Superior temporal gyrus (tissue), 1 donor: ENCODE results near the gene TBL1X.

ENCODE experiments used
- DNase-seq: peaks from one replicate; pipeline ENCODE4 v3.0.0-alpha.2; 2016; ENCODE audit errors: extremely low spot score

TBL1X gene

DNA sequence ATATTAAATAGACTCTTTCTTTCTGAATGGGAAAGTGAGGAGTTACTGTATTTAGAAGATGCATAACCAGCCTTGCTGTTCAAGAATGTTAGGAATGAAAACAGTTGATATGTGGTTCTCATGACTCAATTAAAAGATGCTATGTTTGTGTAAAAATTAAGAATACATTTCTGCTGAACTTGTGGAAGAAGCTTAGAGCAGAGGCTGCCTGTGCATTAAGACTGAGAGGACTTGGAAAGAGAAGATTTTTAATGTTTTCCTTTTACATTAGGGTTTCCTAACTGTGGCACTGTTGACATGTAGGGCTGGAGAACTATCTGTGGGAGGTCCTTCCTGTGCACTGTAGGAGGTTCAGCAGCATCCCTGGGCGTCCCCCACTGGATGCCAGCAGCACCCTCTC lies 163.1 kb downstream of the TBL1X start:
- DNase-seq: no peak

GRCh38 chrX:9628779-9629493 lies 164.1 kb downstream of the TBL1X start:
- no peak for DNase-seq

- no peak for DNase-seq
Measured at GRCh38 chrX:9634551-9634950, 169.7 kb downstream of the TBL1X start.

GRCh38 chrX:9635368-9635767 lies 170.5 kb downstream of the TBL1X start:
- DNase-seq: no peak

DNA sequence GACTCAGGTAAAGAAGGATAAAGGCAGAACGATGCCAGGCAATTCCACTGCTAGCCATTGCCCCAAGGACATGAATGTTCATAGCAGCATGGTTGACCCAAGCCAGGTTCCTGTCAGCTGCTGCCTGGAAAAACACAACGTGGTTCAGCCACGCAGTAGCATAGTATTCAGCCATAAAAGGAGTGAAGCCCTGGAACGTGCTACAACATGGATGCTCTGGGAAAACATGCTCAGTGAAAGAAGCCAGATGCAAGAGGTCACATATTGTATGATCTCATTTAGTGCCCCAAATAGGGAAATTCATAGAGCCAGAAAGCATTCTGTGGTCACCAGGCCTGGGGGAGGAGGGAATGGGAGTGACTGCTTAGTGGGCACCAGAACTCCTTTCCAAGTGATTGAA lies 170.9 kb downstream of the TBL1X start:
- DNase-seq: no peak

DNA sequence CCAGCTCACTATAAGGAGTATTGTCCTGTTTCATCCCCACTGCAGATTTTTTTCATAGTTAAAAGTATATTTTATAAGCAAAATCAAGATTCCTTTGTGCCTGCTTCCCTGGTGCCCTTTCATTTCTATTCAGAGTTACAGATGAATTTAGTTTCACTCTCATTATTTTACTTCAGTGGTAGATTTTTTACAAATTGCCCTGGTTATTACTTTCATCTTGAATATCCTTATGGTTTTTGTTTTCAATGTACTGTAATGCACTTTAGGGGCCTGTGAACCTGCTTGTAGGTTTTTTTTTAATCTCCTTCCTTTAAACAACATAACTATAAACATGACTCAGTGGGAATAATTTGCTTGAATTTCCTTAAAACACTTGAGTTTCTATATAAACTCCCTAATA lies 174.0 kb downstream of the TBL1X start:
- no peak for DNase-seq

- DNase-seq: no peak
Measured at GRCh38 chrX:9642270-9642995, 177.6 kb downstream of the TBL1X start.

GRCh38 chrX:9643807-9644206 lies 178.9 kb downstream of the TBL1X start:
- DNase-seq: no peak

GRCh38 chrX:9644335-9644734 lies 179.5 kb downstream of the TBL1X start:
- no peak for DNase-seq

- DNase-seq: no peak
Measured at GRCh38 chrX:9646471-9647224, 181.8 kb downstream of the TBL1X start.

DNA sequence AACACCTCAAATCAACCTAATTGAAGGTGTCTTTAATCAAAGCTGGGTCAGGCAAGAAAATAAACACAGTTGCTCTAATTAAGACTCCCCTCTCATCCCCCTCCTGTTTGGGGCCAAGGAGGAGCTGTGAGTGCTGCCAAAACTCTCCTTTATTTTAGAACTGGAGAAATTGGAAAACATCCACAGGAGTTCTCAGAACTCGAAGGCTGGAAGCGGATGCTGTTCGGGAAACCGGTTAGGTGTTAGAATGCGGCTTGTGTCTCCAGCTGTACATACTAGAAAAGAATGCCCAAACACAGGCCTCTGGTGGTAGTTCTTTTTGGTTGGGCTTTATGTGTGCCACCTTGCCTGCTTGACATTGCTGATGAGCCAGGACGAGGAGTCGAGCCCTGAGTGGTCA lies 182.6 kb downstream of the TBL1X start:
- no peak for DNase-seq

DNA sequence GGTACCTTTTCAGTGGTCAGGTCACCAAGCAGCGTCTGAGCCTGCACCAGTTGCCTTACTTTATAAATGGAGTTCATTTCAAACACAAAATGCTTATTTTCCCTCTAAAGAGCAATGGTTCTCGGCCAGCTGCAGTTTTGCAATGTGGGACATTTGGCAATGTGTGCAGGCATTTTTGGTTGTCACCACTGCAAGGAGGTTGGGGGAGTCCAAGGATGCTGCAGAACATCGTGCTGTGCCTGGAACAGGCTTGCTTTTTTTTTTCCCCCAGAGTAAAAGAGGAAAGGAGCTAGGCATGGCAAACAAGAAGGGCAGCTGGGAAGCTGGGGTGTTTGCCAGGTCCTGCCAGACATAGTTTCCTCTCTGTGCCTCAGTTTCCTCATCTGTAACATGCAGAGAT lies 185.2 kb downstream of the TBL1X start:
- DNase-seq: no peak

GRCh38 chrX:9651737-9652136 lies 186.9 kb downstream of the TBL1X start:
- no peak for DNase-seq

GRCh38 chrX:9654929-9655328 lies 190.1 kb downstream of the TBL1X start:
- DNase-seq: no peak

- DNase-seq: no peak
Measured at GRCh38 chrX:9656277-9656676, 191.4 kb downstream of the TBL1X start.

DNA sequence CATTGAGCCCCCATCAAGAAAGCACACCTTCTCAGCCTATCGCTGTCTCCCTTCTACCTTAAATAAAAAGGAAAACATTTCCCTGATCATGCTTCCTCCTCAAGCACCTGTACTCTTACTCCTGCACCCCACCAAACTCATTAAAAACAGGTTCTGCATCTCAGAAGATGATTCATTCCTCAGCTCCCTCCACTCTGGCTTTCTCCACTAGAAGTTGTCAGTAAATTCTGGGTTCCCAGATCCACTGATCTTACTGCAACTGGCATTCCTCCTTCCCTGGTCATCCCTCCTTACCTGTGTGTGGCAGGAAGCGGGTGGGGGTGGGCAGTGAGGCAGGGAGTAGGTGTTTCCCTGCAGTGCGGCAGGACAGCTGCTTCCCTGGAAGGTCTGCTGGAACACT lies 192.0 kb downstream of the TBL1X start:
- no peak for DNase-seq

- DNase-seq: no peak
Measured at GRCh38 chrX:9657590-9658256, 192.9 kb downstream of the TBL1X start.

GRCh38 chrX:9658409-9658808 lies 193.6 kb downstream of the TBL1X start:
- no peak for DNase-seq

GRCh38 chrX:9659571-9660195 lies 194.8 kb downstream of the TBL1X start:
- no peak for DNase-seq

DNA sequence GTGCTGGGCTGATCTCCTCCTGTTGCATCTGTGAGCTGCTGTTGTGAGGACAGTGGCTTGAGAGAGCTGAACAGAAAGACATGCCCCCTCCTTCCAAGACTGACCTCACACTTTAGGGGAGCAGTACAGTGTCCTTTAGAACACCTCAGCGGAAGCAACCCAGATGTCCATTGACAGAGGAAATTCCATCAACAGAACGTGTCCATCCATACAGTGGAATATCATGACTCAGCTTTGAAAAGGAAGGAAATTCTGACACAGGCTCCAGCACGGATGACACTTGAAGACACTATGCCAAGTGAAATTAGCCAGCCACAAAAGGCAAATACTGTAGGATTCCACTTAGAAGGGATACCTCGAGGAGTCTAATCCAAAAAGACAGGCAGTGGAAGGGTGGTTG lies 197.3 kb downstream of the TBL1X start:
- DNase-seq: no peak

DNA sequence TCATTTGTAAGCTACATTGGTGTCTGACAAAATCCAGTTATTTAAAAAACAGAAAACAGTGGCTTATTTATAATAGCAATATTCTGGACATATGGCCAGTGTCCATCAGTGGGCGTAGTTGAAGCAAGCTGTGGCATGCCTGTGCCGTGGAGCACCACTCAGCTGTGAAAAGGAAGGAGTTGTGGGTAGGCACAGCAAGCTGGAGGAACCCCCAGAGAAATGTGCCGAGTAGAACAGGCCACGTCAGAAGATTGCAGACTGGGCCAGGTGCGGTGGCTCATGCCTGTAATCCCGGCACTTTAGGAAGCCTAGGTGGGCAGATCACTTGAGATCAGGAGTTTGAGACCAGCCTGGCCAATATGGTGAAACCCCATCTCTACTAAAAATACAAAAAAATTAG lies 198.4 kb downstream of the TBL1X start:
- no peak for DNase-seq

DNA sequence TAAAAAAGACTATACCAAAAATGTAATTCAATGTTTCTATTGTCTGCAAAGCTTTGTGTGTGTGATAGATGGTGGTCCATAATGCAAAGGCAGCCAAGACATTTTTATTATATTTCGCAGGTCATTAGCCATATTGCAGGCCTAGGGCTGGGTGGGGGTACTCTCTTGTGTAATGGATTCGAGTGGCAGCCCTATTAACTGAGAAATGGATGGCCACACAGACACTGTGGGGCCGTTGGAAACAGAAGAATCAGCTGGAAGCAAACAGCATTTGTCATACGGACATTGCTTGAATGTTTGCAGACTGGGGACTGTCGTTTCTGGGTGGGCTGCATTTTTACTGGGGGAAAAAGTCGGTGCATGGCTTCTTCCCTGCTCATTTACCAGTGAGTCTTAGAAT lies 199.4 kb downstream of the TBL1X start:
- DNase-seq: no peak
